GM12892 (cell line): ENCODE results near the gene ZNF212.
"Not testable (repeated sequence)": the region's sequence is repeated elsewhere in the genome, so short reads cannot be mapped to it uniquely, and the experiment has no call there.

Experiments used
- DNase-seq: peaks from one replicate; pipeline ENCODE4 v3.0.0; 2011; ENCODE audit not compliant: insufficient read length
- FAIRE-seq: peaks from 2 replicates; lab custom pipeline; 2011; peaks lifted over from hg19 to GRCh38; lab: Jason Lieb, UNC
- POLR2A ChIP-seq: IDR thresholded peaks from 2 replicates; pipeline ENCODE4 v1.6.1; 2011; ENCODE audit warnings: low read depth, low read length, control low read depth
- POLR2AphosphoS5 ChIP-seq: IDR thresholded peaks from 2 replicates; pipeline ENCODE4 v1.6.1; 2011; ENCODE audit warnings: low read depth, low read length, control low read depth
- TAF1 ChIP-seq: IDR thresholded peaks from 2 replicates; pipeline ENCODE4 v1.6.1; 2011; ENCODE audit warnings: low read depth, mild to moderate bottlenecking, control low read depth, low read length, borderline replicate concordance

ZNF212 gene

GRCh38 chr7:149223761-149224160 lies 15.7 kb upstream of the ZNF212 start:
- no peak for FAIRE-seq
- DNase-seq: no peak
- TF ChIP-seq POLR2A (no peak), POLR2AphosphoS5 (no peak), TAF1 (no peak)

- DNase-seq (no peak), FAIRE-seq (no peak)
- TF ChIP-seq POLR2A (no peak), TAF1 (no peak), POLR2AphosphoS5 (no peak)
Observed at GRCh38 chr7:149224352-149224751, 15.1 kb upstream of the ZNF212 start.

GRCh38 chr7:149225106-149225505 lies 14.3 kb upstream of the ZNF212 start:
- TF ChIP-seq POLR2AphosphoS5: no peak
- no peak for TF ChIP-seq TAF1
- TF ChIP-seq POLR2A: no peak
- no peak for DNase-seq
- no peak for FAIRE-seq

GRCh38 chr7:149225656-149226055 lies 13.8 kb upstream of the ZNF212 start:
- FAIRE-seq (no peak), DNase-seq (no peak)
- TF ChIP-seq TAF1 (no peak), POLR2A (no peak), POLR2AphosphoS5 (no peak)

- FAIRE-seq: not testable (repeated sequence)
Observed at GRCh38 chr7:149226366-149226765, 13.1 kb upstream of the ZNF212 start.

GRCh38 chr7:149226840-149227494 lies 12.5 kb upstream of the ZNF212 start:
- no peak for DNase-seq
- TF ChIP-seq POLR2A: no peak
- FAIRE-seq: no peak

More at GRCh38 chr7:149226366-149226765, 13.1 kb upstream of the ZNF212 start:
- DNase-seq: not testable (repeated sequence)

GRCh38 chr7:149228831-149229471 lies 10.5 kb upstream of the ZNF212 start:
- DNase-seq: no peak
- TF ChIP-seq POLR2AphosphoS5: no peak
- no peak for TF ChIP-seq TAF1
- no peak; the same call in 1 of the 2 replicates for TF ChIP-seq POLR2A
- no peak for FAIRE-seq

GRCh38 chr7:149229526-149229925 lies 9.9 kb upstream of the ZNF212 start:
- DNase-seq (no peak), FAIRE-seq (no peak)
- no peak for TF ChIP-seq TAF1
- no peak for TF ChIP-seq POLR2AphosphoS5
- TF ChIP-seq POLR2A: no peak

- TF ChIP-seq POLR2A: no peak
- TF ChIP-seq POLR2AphosphoS5: no peak
- no peak for TF ChIP-seq TAF1
- no peak for DNase-seq
- no peak for FAIRE-seq
Observed at GRCh38 chr7:149232362-149232761, 7.1 kb upstream of the ZNF212 start.

- not testable (repeated sequence) for DNase-seq, FAIRE-seq
Observed at GRCh38 chr7:149233655-149234204, 5.7 kb upstream of the ZNF212 start.

- DNase-seq (no peak), FAIRE-seq (no peak)
- TF ChIP-seq TAF1 (no peak), POLR2A (no peak), POLR2AphosphoS5 (no peak)
Observed at GRCh38 chr7:149237502-149237901, 1.9 kb upstream of the ZNF212 start.

GRCh38 chr7:149238051-149238450 lies 1.4 kb upstream of the ZNF212 start:
- no peak for DNase-seq
- TF ChIP-seq POLR2AphosphoS5 (no peak), POLR2A (no peak), TAF1 (no peak)
- no peak for FAIRE-seq

GRCh38 chr7:149240637-149241036 lies 1.2 kb downstream of the ZNF212 start:
- no peak for DNase-seq
- FAIRE-seq: no peak

More at GRCh38 chr7:149240637-149241036, 1.2 kb downstream of the ZNF212 start:
- TF ChIP-seq POLR2A: no peak
- no peak for TF ChIP-seq POLR2AphosphoS5
- no peak for TF ChIP-seq TAF1
